Activated CD8-positive, alpha-beta memory T cell treated with anti-CD3 and anti-CD28 coated beads for 48 hours (primary cell): Measurements from ENCODE around the gene STAMBP.
"Not testable (repeated sequence)": the region's sequence is repeated elsewhere in the genome, so short reads cannot be mapped to it uniquely, and the experiment has no call there.

ENCODE experiments used
- DNase-seq, 3 experiments: peaks; one replicate each; pipeline ENCODE4 v3.0.0-alpha.2; 2020; ENCODE audit warnings: low read depth in 2 of 3, low spot score in 2 of 3

Gene STAMBP

DNA sequence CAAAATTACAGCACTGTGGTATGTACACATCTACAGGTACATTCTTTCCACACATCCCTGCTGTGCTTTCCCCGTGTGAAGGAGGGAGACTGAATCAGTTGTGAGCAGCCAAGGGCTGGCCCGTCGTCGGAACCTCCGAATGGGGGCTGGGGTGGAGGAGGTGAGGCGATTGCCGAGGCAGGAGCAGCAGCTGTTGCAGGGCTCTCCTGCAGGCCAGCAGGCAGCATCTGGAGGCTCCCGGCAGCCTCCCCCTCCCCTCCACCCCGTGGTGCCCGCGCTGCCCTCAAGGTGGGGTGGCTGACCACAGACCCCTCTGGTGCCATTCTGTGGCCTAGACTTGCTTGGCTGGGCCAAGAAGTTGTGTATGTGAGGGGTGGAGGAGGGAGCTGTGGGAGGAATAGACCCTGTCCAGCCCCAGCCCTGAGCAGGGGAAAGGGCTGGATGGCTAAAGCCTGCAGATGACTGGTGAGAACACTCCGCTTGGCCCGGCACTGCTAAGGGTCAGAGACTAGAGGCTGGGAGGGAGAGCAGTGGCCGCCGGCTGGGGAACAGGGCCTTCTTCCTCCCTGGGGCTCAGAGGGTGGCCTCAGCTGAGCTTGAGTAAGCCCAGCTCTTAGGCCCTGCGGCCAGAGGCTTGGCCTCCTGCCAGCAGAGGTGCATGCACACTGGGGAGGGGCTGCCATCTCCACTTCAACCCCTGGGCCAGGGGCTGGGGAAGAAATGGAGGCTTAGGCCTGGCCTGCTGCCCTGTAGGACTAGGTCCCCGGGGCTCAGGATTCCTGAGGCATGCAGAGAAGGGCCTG, 7.6 kb downstream of the STAMBP start:
- no peak for DNase-seq

DNA sequence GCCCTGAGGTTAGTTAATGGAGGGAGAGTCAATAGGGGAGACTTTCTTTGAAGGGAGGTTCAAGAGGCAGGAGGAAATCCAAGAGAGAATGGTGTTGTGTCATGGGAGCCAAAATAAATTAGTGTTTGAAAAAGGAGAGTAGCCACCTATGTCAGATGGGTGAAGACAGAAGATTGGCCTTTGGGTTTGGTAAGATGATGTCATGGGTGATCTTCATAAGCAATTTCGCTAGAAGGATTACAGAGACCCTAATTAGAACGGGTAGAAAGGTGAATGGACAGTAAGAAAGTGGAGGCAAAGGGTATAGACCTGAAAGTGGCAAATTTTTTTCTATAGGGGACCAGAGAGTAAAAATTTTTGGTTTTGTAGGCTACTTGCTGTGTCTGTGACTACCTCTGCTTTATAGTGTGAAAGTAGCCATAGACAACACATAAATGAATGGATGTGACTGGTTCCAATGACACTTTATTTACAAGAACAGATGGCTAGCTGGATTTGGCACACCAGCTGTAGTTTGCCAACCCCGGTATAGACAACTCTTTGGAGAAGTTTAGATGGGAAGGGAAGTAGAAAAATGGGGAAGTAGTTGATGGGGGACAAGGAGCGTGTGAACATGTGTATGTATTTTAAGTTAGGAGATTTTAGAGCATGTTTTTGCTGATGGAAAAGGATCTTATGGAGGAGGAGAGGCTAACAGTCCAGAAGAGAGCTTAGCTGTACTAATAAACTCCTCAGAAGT, 9.3 kb downstream of the STAMBP start:
- no peak for DNase-seq

DNA sequence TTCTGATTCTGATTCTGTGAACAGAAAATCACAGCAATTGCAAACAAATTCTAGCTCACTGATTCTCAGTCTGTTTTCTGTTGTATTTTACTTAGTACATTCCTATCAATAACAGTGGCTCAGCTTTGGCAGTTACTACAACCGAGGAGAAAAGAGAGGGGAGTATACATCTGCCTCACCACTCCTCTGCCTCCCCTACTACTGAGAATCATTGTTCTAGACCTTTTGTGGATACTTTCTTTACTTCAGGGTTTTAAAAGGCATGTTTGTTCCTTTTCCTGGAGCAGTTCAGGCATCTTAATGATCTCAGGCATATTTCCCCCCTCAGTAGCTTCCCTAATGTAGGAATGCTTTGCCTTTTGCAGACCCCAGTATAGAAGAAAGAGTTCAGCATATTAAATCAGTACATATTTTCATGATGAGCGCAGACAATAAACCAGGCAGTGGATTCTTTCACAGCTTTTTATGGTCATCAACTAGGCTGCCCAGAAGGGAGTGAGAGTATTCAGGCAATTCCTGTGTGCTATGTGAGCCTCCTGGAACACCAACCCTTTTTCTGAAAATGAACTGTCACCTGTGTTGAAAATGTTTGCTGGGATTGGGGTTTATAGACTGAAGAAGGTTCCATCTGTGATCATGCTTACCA, 10.3 kb downstream of the STAMBP start:
- DNase-seq = no peak

DNA sequence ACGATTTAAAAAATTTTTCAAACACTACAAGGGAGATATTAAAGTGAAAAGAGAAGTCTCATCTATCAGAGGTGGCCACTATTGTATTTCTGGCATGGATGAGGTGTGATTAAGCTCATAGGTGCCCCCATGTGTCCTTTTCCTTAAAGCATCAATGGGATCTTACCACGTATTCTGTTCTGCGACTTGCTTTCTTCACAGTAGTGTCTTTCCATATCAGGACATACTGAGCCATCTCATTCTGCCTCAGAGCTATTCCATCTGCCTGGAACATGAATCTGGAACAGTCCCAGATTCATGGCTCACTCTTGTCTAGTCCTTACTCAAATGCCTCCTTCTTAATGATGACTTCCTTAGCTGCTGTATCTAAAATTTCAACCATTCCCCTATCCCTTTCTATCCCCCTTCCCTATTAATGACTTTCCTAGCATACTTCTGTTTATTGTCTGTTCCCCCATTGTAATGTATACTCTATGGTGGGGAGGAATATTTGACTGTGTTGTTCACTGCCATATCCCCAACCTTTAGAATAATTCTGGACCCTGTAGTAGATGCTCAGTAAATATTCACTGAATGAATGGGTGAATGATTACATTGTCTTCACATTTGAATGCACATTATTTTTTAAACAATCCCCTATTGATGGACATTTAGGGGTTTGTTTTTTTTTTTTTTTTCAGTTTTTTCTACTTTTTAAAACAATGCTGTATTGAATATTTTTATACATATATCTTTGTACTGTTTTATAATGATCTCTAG, 11.1 kb downstream of the STAMBP start:
- no peak for DNase-seq

DNA sequence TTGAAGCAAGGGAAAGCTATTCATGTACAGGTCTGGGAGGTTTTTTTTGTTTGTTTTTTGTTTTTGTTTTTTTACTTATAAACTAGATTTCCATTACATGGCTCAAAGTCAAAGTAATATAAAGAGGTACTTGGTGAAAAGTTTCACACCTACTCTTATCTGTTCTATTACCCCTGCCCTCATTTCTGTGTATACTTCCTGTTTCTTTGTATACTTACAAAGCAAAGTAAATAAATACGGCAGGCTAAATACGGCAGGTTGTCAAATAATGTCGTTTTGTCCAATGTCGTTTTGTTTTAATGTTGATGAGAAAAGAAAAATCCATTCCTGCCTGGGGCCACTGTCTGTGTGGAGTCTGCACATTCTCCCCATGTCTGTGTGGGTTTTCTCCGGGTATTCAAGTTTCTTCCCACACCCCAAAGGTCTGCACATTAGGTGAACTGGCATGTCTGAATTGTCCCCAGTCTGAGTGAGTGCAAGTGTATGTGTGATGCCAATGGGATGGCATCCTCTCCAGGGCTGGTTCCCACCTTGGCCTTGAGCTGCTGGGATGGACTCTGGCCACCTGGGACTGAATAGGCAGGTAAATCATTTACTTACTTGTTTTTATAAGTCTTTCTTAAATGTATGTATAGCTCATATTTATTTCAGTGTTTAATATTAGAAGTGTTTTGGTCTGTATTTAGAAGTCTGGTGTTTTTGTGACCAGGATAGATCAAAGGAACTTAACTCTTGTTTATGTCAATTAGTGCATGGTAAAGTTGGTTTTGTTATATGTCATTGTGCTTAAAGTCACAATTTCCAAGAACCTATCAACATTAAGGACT, 13.4 kb downstream of the STAMBP start:
- no peak for DNase-seq

DNA sequence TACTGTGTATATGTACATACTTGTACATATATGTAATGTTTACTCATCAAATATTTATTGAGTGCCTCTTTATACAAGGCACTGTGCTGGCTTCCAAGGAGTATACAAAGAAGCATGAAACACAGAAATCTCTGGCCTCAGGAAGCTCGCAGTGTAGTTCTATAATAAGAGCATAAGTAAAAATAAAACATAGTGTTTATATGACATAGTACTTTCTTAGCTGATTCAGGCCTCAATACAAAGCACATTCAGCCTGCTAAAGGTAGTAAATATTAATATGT, 13.9 kb downstream of the STAMBP start:
- no peak for DNase-seq

DNA sequence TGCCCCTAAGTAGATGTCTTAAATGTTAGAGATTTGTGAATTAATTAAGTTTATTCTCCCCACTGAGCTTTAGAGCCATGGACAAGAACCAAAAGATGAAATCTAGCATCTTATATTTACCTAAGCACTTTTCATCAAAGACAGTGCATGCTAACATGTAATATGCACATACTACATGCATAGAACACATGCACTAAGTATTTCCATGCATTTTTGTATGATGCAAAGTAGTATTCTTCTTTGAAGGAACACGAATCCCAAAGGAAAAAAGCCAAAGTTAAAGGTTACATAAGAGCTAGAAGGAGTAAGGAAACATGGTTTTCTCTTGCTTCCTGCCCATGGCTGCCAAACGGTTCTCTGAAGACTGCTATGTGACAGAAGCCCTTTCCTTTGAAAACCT, 15.3 kb downstream of the STAMBP start:
- no peak for DNase-seq

DNA sequence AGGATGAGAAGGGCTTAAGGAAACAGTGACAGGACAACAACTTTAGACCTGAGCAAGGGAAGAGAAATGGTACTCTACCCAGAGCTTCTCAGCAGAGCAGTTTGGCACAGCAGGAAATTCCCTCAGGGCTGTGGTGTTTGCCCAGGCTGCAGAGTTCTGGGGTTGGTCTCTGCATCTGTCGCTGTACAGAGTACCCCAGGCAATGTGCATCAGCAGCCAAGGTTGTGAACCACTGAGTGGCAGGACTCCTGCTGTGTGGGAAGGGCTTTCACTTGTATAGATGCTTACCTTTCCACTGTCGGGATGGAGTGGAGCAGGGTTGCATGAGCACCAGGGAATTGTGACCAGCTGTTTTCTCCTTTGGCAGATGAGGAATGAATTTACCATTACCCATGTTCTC, 21.2 kb downstream of the STAMBP start:
- no peak for DNase-seq

DNA sequence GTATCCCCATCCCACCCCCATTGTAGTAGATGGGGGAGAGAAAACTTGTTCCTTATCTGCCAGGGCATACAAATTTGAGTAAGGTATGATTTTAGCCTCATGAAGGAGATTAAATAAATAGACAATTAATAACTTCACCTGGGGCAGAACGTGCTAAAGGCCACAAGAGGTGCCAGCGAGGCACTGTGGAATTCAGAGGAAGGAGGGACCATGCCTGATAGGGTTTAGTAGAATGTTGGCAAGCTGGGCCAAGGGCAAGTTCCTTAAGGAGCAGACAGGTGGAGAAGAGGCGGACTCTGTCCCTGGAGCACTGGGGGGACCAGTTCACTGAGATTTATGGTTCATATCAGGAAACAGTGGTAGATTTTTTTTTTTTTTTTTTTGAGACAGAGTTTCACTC, 22.5 kb downstream of the STAMBP start:
- DNase-seq = no peak

DNA sequence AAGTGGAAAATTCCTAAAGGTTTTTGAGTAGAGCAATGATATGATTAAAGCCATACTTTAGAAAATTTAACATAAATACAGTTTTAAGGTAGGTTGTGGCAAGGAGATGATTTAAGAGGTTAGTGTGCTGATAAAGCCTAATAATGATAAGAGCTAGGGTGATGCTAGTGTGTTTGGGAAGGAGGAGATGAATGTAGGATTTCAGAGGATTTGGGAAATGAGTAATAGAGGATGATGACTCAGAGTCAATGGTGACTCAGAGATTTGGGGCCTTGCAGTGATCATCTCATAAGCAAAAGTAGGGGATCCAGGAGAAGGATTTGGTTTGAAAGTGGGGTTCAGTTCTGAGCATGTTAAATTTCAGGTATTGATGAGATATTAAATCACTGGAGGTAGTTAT, 23.3 kb downstream of the STAMBP start:
- DNase-seq = no peak

DNA sequence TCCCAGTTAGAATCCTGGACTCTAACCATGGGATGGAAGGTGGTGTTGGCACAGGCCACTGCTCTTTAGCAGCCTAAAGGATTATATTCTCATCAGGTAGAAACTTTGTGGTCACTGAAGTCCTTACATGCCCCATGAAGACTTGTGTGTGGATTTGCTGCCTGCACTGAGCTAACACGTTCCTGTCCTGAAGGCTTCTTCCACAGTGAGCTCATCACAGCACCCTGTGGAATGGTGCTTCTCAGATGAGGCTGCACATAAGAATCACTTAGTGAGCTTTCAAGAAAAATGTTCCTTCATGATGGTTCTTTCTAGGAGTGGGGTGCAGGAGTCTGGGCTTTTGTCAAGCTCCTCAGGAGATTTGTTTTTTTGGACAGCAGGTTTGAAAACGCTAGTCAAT, 26.8 kb downstream of the STAMBP start:
- DNase-seq = no peak

DNA sequence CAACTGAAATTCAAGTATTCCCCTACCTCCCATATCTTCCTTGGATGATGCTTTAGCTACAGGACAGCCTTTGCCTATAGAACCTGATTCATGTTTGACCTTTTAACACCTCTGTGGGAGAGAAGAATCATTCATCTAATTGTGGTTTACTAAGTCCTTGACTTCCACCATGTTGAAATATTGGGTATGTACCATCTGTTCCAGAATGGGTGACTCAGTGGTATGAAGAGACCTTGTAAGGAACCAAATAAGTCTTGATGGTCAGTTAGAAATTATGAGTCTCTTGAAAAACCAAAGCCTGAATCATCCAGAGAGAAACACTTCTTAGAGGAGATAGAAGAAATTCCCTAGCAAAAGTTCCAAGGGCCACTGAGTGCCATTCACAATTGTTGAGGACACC, 27.5 kb downstream of the STAMBP start:
- DNase-seq = no peak

DNA sequence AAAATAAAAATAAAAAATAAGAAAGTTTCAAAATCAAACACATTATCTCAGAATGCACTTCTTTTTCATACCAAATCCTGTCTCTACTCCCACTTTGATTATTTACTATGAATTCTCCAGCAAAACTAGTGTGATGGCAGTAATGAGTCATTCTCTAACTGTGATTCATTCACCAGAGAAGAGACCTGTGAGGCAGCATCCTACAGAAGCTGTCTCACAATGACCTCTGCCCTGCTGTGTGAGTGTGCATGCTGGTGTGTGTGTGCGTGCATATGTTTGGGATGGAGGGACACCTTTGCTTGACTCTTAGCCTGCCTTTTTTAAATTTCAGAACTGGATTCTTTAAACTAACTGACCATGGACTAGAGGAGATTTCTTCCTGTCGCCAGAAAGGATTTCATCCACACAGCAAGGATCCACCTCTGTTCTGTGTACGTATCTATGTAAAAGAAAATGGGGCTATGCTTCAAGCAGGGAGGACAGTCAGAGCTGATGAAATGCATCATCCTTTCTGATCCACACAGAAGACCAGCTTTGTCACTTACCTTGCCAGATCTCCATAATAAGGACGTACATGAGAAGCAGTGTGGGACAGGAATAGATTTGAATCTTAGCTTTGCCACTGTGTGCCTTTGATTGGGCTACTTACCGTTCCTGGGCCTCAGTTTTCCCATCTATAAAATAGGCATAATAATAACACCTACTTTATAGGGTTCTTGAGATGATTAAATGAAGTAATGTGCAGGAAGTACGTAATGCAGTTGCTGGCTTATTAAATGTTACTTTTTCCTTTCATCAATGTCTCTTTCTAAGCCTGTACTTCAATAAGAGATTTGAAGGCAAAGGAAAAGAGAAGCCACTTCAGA, 31.2 kb downstream of the STAMBP start:
- peak in 1 of 3 experiments; percentile 16 for DNase-seq

DNA sequence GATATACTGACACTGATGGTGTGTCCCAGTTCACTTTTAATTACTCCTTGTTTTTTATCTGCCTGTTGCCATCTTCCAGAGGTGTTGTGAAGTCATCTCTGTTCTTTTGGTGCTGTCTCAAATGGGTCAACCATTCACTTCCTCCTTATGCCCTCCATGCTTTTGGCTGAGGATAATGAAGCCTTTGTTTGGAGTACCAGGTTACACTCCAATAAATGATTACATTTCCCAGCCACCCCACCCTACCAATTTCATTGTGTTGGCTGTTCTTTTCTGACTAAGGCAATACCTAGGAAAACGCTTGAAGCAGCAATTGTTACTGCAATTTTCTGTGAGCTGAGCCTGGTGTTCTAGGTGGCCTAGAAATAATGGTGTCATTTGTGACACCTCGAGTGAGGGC, 34.2 kb downstream of the STAMBP start:
- no peak for DNase-seq

DNA sequence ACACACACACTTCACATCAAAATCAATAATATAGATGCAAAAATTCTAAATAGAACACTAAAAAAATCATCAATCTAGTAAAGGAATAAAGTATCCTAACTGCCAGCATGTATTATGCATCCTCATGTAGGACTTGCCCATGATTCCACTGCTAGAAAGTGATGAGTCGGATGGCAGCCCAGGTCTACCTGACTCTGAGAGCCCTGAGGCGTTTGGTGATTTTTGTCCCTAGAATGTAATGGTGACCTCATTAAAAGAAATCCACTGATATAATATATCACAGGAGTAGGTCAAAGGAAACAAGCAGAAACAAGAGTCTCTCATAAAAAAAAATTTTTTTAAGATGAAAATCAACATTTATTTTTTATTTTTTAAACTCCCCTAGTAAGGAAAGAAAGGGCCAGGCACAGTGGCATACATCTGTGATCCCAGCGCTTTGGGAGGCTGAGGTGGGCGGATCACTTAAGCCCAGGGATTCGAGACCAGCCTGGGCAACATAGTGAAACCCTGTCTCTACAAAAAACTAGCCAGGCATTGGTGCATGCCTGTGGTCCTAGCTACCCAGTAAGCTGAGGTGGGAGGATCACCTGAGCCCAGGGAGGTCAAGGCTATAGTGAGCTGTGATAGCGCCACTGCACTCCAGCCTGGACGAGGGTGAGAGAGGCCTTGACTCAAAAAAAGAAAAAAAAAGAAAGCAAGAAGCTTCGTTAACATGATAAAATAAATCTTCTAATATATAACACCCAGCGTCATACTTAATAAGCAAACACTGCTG, 39.6 kb downstream of the STAMBP start:
- no peak for DNase-seq

DNA sequence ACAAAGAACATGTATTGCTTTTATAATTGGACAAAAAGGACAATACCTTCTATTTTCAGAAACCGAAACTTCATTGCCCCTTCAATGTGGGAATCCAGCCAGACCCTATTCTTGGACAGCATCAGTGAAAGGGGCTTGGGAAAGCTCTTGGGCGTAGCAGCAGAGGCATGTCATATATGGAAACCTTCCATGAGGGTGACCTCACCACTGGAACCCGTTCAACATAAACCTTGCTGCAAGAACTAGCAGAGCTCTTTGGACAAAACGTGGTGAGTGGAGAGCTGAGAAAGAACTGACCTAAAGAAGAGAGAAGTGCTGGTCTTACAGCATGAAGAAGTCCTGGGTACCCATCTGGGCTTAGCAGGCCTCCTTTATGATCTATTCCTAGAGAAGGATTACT, 41.3 kb downstream of the STAMBP start:
- no peak for DNase-seq

DNA sequence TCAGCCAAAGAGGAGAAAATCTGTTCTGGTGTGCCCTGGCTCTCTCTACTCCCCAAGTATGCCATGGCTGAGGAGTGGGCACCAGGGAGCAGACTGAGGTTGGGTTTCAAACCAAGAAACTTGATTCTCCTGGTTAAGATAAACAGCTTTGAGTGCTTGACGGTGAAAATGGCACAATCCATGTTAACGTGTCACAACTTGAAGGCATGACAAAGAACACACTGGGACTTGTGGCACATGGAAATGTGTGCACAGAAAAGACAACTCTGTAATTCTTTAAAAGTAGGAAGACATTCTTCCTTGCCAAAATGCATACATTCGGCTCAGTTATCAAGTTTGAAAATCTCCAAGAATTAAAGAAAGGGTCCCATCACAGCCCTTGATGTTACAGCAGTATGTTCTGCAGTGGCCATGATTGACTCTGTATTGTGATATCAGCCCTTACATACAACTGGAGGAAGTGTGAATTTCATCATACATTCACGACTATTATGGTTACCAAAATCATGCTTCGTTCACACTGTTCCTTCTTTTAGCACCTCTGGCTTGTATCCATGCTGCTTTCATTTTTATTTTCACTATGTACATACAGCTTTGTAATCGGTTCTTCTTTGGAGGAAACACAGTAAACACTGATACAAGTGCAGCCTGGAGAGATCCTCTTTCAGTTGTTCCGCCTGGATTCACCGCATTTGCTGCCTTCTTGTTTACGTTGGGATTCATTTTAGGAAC, 48.5 kb downstream of the STAMBP start:
- no peak for DNase-seq

DNA sequence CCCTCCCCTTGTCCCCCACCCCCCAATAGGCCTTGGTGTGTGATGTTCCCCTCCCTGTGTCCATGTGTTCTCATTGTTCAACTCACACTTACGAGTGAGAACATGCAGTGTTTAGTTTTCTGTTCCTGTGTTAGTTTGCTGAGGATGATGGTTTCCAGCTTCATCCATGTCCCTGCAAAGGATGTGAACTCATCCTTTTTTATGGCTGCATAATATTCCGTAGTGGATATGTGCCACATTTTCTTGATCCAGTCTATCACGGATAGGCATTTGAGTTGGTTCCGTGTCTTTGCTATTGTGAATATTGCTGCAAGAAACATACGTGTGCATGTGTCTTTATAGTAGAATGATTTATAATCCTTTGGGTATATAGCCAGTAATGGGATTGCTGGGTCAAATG, 49.2 kb downstream of the STAMBP start:
- not testable (repeated sequence) for DNase-seq
